Measurements from ENCODE around the gene ACIN1. TPM values are rescaled to one million over a fixed set of nuclear protein-coding genes. Genes with fewer than 3 reads are reported as not detected.

The ACIN1 gene
- total RNA-seq, 1 donor from 2014 or later, result 163 TPM

GRCh38 chr14:23095196-23096108 lies 516 bp upstream of the ACIN1 start, which contains the start of gene C14orf119:
Gene C14orf119 (plus strand): TSS chr14:23095505. CDS start chr14:23097659, 2,154 bp downstream.
- peak within 1 kb of the TSS; percentile 93 for H3K27ac ChIP-seq
- no peaks in the 10 kb centered on the region for H3K9me3 ChIP-seq
- DNase-seq (peak; percentile 99), ATAC-seq (peak; percentile 96 to 98)
- H3K36me3 ChIP-seq, result peaks cover 50% of the 10 kb centered on the region
- no peak for TF ChIP-seq CTCF (IDR thresholded peaks at IDR 0.05)
- peaks cover 69% of the 10 kb centered on the region for H3K4me1 ChIP-seq
- H3K4me3 ChIP-seq, result peak within 1 kb of the TSS; percentile 68
- no peaks in the 10 kb centered on the region for H3K27me3 ChIP-seq (ENCODE audit: low read depth)
- intact Hi-C loops (cut with DNase I), result no loop called here

GRCh38 chr14:23093991-23094665 lies 808 bp downstream of the ACIN1 start:
- Histone ChIP-seq H3K27ac (peak overlapping the region; percentile 93), H3K4me1 (peaks cover 69% of the 10 kb centered on the region), H3K27me3 (ENCODE audit: low read depth) (no peaks in the 10 kb centered on the region), H3K9me3 (no peaks in the 10 kb centered on the region), H3K36me3 (peaks cover 60% of the 10 kb centered on the region), H3K4me3 (peak overlapping the region; percentile 68)
- no peak for TF ChIP-seq CTCF (IDR thresholded peaks at IDR 0.05)
- intact Hi-C loops (cut with DNase I), result no loop called here
- no peak for DNase-seq
- no peak for ATAC-seq

GRCh38 chr14:23093526-23093925 lies 1.4 kb downstream of the ACIN1 start:
- DNase-seq (no peak), ATAC-seq (no peak)
- Histone ChIP-seq H3K9me3 (no peaks in the 10 kb centered on the region), H3K36me3 (peaks cover 60% of the 10 kb centered on the region), H3K4me3 (peak overlapping the region; percentile 68), H3K27ac (no peak overlapping the region), H3K4me1 (peaks cover 63% of the 10 kb centered on the region), H3K27me3 (ENCODE audit: low read depth) (no peaks in the 10 kb centered on the region)
- TF ChIP-seq CTCF (IDR thresholded peaks at IDR 0.05), result no peak
- intact Hi-C loops (cut with DNase I), result no loop called here

GRCh38 chr14:23093104-23093503 lies 1.8 kb downstream of the ACIN1 start:
- Histone ChIP-seq H3K4me1 (peaks cover 62% of the 10 kb centered on the region), H3K27me3 (ENCODE audit: low read depth) (no peaks in the 10 kb centered on the region), H3K9me3 (no peaks in the 10 kb centered on the region), H3K4me3 (peak overlapping the region; percentile 68), H3K36me3 (peaks cover 60% of the 10 kb centered on the region), H3K27ac (no peak overlapping the region)
- ATAC-seq, result no peak
- no peak for TF ChIP-seq CTCF (IDR thresholded peaks at IDR 0.05)
- intact Hi-C loops (cut with DNase I), result no loop called here
- no peak for DNase-seq

GRCh38 chr14:23091294-23092225 lies 3.4 kb downstream of the ACIN1 start:
- intact Hi-C loops (cut with DNase I), result no loop called here
- Histone ChIP-seq H3K27me3 (ENCODE audit: low read depth) (no peaks in the 10 kb centered on the region), H3K4me3 (no peak overlapping the region), H3K9me3 (no peaks in the 10 kb centered on the region), H3K4me1 (peaks cover 53% of the 10 kb centered on the region), H3K27ac (no peak overlapping the region), H3K36me3 (peaks cover 68% of the 10 kb centered on the region)
- no peak for ATAC-seq
- TF ChIP-seq CTCF (IDR thresholded peaks at IDR 0.05), result no peak
- no peak for DNase-seq
